H1 (cell line): ENCODE data around the gene CEP128. TPM values are rescaled to one million over a fixed set of nuclear protein-coding genes. Genes with fewer than 3 reads are reported as not detected.

Experiments
- CTCF ChIA-PET: fragments of 300-600 bp; sonication (Branson Sonifier 250); formaldehyde crosslinking; loops from one replicate; lab custom pipeline; 2021; ENCODE audit not compliant: partially characterized antibody; lab: Charles Lee
- POLR2A ChIA-PET: fragments of 300-600 bp; sonication (Branson Sonifier 250); formaldehyde crosslinking; loops from one replicate; lab custom pipeline; 2021; ENCODE audit warnings: inconsistent platforms; ENCODE audit not compliant: partially characterized antibody; lab: Charles Lee
- DNase-seq, 2 experiments: peaks; one replicate each; pipeline versions ENCODE4 v3.0.0 to v3.0.0-alpha.2; 2010 to 2022; ENCODE audit warnings: low spot score in 2 of 2, low read depth in 1 of 2, mixed read lengths in 1 of 2
- FAIRE-seq: peaks from 2 replicates; lab custom pipeline; 2011; peaks lifted over from hg19 to GRCh38; lab: Jason Lieb, UNC
- H2AFZ ChIP-seq: 2 replicates; pipeline ENCODE4 v1.8.1; 2012; ENCODE audit warnings: low read length, inconsistent platforms
- H2AK5ac ChIP-seq: 2 replicates; pipeline ENCODE4 v1.6.1; 2013; ENCODE audit warnings: low read depth, low read length
- H2BK120ac ChIP-seq: replicated peaks from 2 replicates; pipeline ENCODE3; 2013; ENCODE audit warnings: low read depth, low read length, inconsistent platforms
- H2BK12ac ChIP-seq: 2 replicates; pipeline ENCODE4 v1.6.1; 2013; ENCODE audit warnings: low read depth, low read length
- H2BK15ac ChIP-seq: 2 replicates; pipeline ENCODE4 v1.6.1; 2013; ENCODE audit warnings: low read length
- H2BK20ac ChIP-seq: 2 replicates; pipeline ENCODE4 v1.6.1; 2013; ENCODE audit warnings: low read length
- H2BK5ac ChIP-seq: 2 replicates; pipeline ENCODE4 v1.6.1; 2013; ENCODE audit warnings: low read depth, low read length
- H3K14ac ChIP-seq: 2 replicates; pipeline ENCODE4 v1.6.1; 2013; ENCODE audit warnings: inconsistent platforms; ENCODE audit not compliant: insufficient read length
- H3K18ac ChIP-seq: 2 replicates; pipeline ENCODE4 v1.6.1; 2013; ENCODE audit warnings: low read length; ENCODE audit errors: extremely low read depth
- H3K23ac ChIP-seq: 2 replicates; pipeline ENCODE4 v1.6.1; 2013; ENCODE audit warnings: inconsistent platforms; ENCODE audit not compliant: insufficient read length
- H3K23me2 ChIP-seq: 2 replicates; pipeline ENCODE4 v1.6.1; 2013; ENCODE audit warnings: low read depth, low read length
- H3K27ac ChIP-seq: 2 replicates; pipeline ENCODE4 v1.6.1; 2011; ENCODE audit warnings: low read depth, low read length, inconsistent platforms
- H3K27me3 ChIP-seq, 4 experiments: replicated peaks in 1 of 4; 1 replicate in 1 of 4; 2 replicates in 3 of 4; pipeline versions ENCODE4 v1.6.1 to v1.8.1; 2011 to 2013; ENCODE audit warnings: low read length in 3 of 4, mild to moderate bottlenecking in 3 of 4, inconsistent platforms in 2 of 4, mixed read lengths in 2 of 4, moderate library complexity in 1 of 4; ENCODE audit not compliant: control insufficient read depth in 3 of 4, insufficient read depth in 3 of 4; ENCODE audit errors: extremely low read depth in 1 of 4
- H3K36me3 ChIP-seq, 4 experiments: 2 replicates each; pipeline versions ENCODE4 v1.6.1 to v1.8.1; 2011 to 2013; ENCODE audit warnings: mild to moderate bottlenecking in 4 of 4, low read length in 3 of 4, moderate library complexity in 2 of 4, control low read depth in 1 of 4, inconsistent platforms in 1 of 4; ENCODE audit not compliant: insufficient read depth in 4 of 4, control insufficient read depth in 2 of 4
- H3K4ac ChIP-seq: replicated peaks from 2 replicates; pipeline ENCODE3; 2013; ENCODE audit warnings: low read length, low read depth, mixed read lengths, inconsistent platforms; ENCODE audit not compliant: insufficient read length
- H3K4me1 ChIP-seq, 4 experiments: replicated peaks in 1 of 4; 1 replicate in 1 of 4; 2 replicates in 3 of 4; pipeline versions ENCODE4 v1.6.1 to v1.8.1; 2011 to 2013; ENCODE audit warnings: low read length in 3 of 4, inconsistent platforms in 2 of 4, mixed read lengths in 1 of 4; ENCODE audit not compliant: insufficient read depth in 4 of 4, control insufficient read depth in 3 of 4
- H3K4me2 ChIP-seq, 2 experiments: 2 replicates each; pipeline versions ENCODE4 v1.6.1 to v1.8.1; 2011 to 2013; ENCODE audit warnings: low read depth in 2 of 2, low read length in 2 of 2, control low read depth in 1 of 2, inconsistent platforms in 1 of 2, mild to moderate bottlenecking in 1 of 2; ENCODE audit not compliant: insufficient read depth in 1 of 2
- H3K4me3 ChIP-seq, 4 experiments: fragments of 200-600, 300-600 bp in 1 of 4; sonication (generic), shearing (Covaris generic), sonication (Bioruptor Twin) in 1 of 4; 2 replicates each; pipeline versions ENCODE4 v1.5.1 to v1.8.1; 2011 to 2016; ENCODE audit warnings: low read length in 4 of 4, low read depth in 3 of 4, control low read depth in 2 of 4, inconsistent platforms in 2 of 4, mild to moderate bottlenecking in 2 of 4, mixed read lengths in 1 of 4, moderate library complexity in 1 of 4; ENCODE audit not compliant: insufficient read depth in 2 of 4; ENCODE audit errors: extremely low read depth in 1 of 4
- H3K56ac ChIP-seq: replicated peaks from 2 replicates; pipeline ENCODE3; 2013; ENCODE audit warnings: low read depth, mild to moderate bottlenecking, mixed read lengths, low read length, inconsistent platforms; ENCODE audit not compliant: insufficient read length
- H3K79me1 ChIP-seq: 2 replicates; pipeline ENCODE4 v1.6.1; 2013; ENCODE audit warnings: low read depth, low read length, control low read depth
- H3K79me2 ChIP-seq, 2 experiments: 2 replicates each; pipeline versions ENCODE4 v1.6.1 to v1.8.1; 2012 to 2013; ENCODE audit warnings: low read length in 2 of 2, mild to moderate bottlenecking in 2 of 2, inconsistent platforms in 1 of 2; ENCODE audit not compliant: insufficient read depth in 2 of 2, control insufficient read depth in 1 of 2
- H3K9ac ChIP-seq, 4 experiments: replicated peaks in 1 of 4; 1 replicate in 1 of 4; 2 replicates in 3 of 4; pipeline versions ENCODE4 v1.6.1 to v1.8.1; 2011 to 2013; ENCODE audit warnings: low read depth in 3 of 4, low read length in 3 of 4, control low read depth in 2 of 4, mild to moderate bottlenecking in 2 of 4, moderate library complexity in 2 of 4, inconsistent platforms in 1 of 4; ENCODE audit errors: extremely low read depth in 1 of 4
- H3K9me3 ChIP-seq, 2 experiments: 2 replicates each; pipeline versions ENCODE4 v1.6.1 to v1.8.1; 2012 to 2013; ENCODE audit warnings: mild to moderate bottlenecking in 2 of 2, moderate library complexity in 2 of 2, control low read depth in 1 of 2, inconsistent platforms in 1 of 2, low read depth in 1 of 2, low read length in 1 of 2, mixed read lengths in 1 of 2; ENCODE audit not compliant: insufficient read depth in 2 of 2
- H4K20me1 ChIP-seq, 2 experiments: replicated peaks in 1 of 2; 2 replicates each; pipeline versions ENCODE3 to v1.8.1; 2011 to 2013; ENCODE audit warnings: inconsistent platforms in 2 of 2, low read length in 2 of 2, mild to moderate bottlenecking in 1 of 2; ENCODE audit not compliant: insufficient read depth in 2 of 2, control insufficient read depth in 1 of 2
- H4K5ac ChIP-seq: 2 replicates; pipeline ENCODE4 v1.6.1; 2013; ENCODE audit warnings: low read length, low read depth, mixed read lengths, inconsistent platforms; ENCODE audit not compliant: insufficient read length
- H4K8ac ChIP-seq: 2 replicates; pipeline ENCODE4 v1.8.0; 2013; ENCODE audit warnings: mild to moderate bottlenecking, moderate library complexity, low read length, inconsistent platforms; ENCODE audit not compliant: insufficient read depth; ENCODE audit errors: extremely low read depth
- H4K91ac ChIP-seq: replicated peaks from 2 replicates; pipeline ENCODE3; 2013; ENCODE audit warnings: low read length, mixed read lengths, inconsistent platforms; ENCODE audit not compliant: insufficient read length
- EP300 ChIP-seq, 2 experiments: IDR thresholded peaks; 1 replicate in 1 of 2; 2 replicates in 1 of 2; pipeline ENCODE4 v1.6.1; 2011 to 2012; ENCODE audit warnings: low read depth in 2 of 2, low read length in 2 of 2, mild to moderate bottlenecking in 2 of 2, borderline replicate concordance in 1 of 2, inconsistent platforms in 1 of 2, moderate library complexity in 1 of 2
- GTF2F1 ChIP-seq: IDR thresholded peaks from 2 replicates; pipeline ENCODE4 v1.6.1; 2012; ENCODE audit warnings: low read depth, low read length, improper control_type of control experiment, borderline replicate concordance
- POLR2AphosphoS5 ChIP-seq: IDR thresholded peaks from 2 replicates; pipeline ENCODE4 v1.6.1; 2011; ENCODE audit warnings: low read depth, low read length
- POU5F1 ChIP-seq: IDR thresholded peaks from 2 replicates; pipeline ENCODE4 v1.6.1; 2011; ENCODE audit warnings: low read depth, mild to moderate bottlenecking, low read length, moderate library complexity
- WGBS, 2 experiments: shearing (Covaris generic) in 1 of 2; methylation state at CpG; one replicate each; pipeline versions ENCODE4 v1.1.6 to v1.1.7; 2013 to 2015; ENCODE audit warnings: low lambda C conversion rate in 2 of 2, mixed read lengths in 2 of 2, inconsistent platforms in 1 of 2, low coverage in 1 of 2, missing lambda C conversion rate in 1 of 2; ENCODE audit not compliant: insufficient replicate concordance in 2 of 2, insufficient coverage in 1 of 2, insufficient read length in 1 of 2; ENCODE audit errors: extremely low coverage in 1 of 2, missing lambda C conversion rate in 1 of 2; 5-methylcytosine and 5-hydroxymethylcytosine counted together
- polyA plus RNA-seq, 7 experiments: library from polyadenylated mRNA; depleted of rRNA in 3 of 7; stranded (reverse) in 5 of 7; unstranded in 2 of 7; fragments of >200 nt in 5 of 7; fragments of 200-250 nt in 2 of 7; gene quantifications; 1 replicate in 5 of 7; 2 replicates in 1 of 7; 4 replicates in 1 of 7; pipeline versions ENCODE4 v1.2.1 to v1.2.3, GENCODE V29; 2011 to 2013; ENCODE audit warnings: missing spikeins in 2 of 7, mixed read lengths in 2 of 7
- total RNA-seq: library from RNA; stranded (reverse); fragmentation: NEBNext Ultra II Directional; extraction: Animal tissue kit (Norgen Biotek cat#: 25700); gene quantifications from 2 replicates; pipeline ENCODE4 v1.2.1, GENCODE V29; 2021

The CEP128 gene
- total and polyA plus RNA-seq, 2 of the 8 experiments (the other 6 are each of a cell fraction or from before 2014, with no cell fraction given): 1.9 to 17.0 TPM

DNA sequence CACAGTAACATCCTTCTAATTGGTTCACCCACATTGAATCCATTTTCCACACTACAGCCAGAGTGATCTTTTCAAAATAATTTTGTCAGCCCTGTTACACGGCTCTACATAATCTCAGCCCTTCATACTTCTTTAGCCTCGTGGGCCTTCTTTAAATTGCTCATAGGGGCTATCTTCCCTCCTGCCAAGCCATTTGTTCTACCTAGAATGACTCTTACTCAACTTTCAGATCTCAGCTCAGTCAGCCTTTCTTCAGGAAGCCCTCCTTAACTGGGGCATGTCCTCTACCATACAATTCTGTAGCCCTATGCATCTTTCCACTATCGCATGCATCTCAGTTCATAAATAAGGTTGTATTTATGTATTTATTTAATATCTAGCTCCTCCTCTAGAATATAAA, 39.7 kb downstream of the CEP128 start:
- no peak overlapping the region for H3K18ac ChIP-seq
- no peaks in the 10 kb centered on the region for H3K9me3 ChIP-seq
- H2BK20ac ChIP-seq: no peak overlapping the region
- H3K4me2 ChIP-seq: no peak overlapping the region
- POLR2A ChIA-PET: interaction anchor here (0.6 kb wide), 1 partner anchor 10 kb away, joined by 4 read pairs; no protein-coding TSS in a partner anchor
- H4K20me1 ChIP-seq: no peaks in the 10 kb centered on the region
- H3K23me2 ChIP-seq: no peaks in the 10 kb centered on the region
- no peak overlapping the region for H4K5ac ChIP-seq
- H2BK120ac ChIP-seq: no peak overlapping the region
- TF ChIP-seq POU5F1 (no peak), EP300 (IDR thresholded peaks at IDR 0.05; ENCODE audit: borderline replicate concordance in 1 of 2, low read depth in 2 of 2, low read length in 2 of 2) (no peak), GTF2F1 (no peak), POLR2AphosphoS5 (no peak)
- H2BK15ac ChIP-seq: no peak overlapping the region
- H2BK12ac ChIP-seq: no peak overlapping the region
- DNase-seq (no peak), FAIRE-seq (no peak)
- H3K56ac ChIP-seq: no peak overlapping the region
- H3K27me3 ChIP-seq: no peaks in the 10 kb centered on the region
- WGBS, 2 experiments: 88% methylated on average over 3 of the region's 3 CpGs; no CpG with 5 or more reads in 1 of the 2 experiments
- no peak overlapping the region for H2AK5ac ChIP-seq
- no peak overlapping the region for H4K8ac ChIP-seq
- CTCF ChIA-PET: interaction anchor here (0.6 to 1.7 kb wide), 2 partner anchors 22 to 48 kb away, joined by 3 to 4 read pairs; no protein-coding TSS in a partner anchor
- H3K23ac ChIP-seq: no peak overlapping the region
- no peak overlapping the region for H3K27ac ChIP-seq
- H3K14ac ChIP-seq: no peak overlapping the region
- no peak overlapping the region for H2AFZ ChIP-seq
- H3K4me3 ChIP-seq: no peak overlapping the region
- no peak overlapping the region for H3K9ac ChIP-seq
- no peak overlapping the region for H4K91ac ChIP-seq
- H2BK5ac ChIP-seq: no peak overlapping the region
- no peak overlapping the region for H3K4ac ChIP-seq
- H3K79me1 ChIP-seq: no peaks in the 10 kb centered on the region
- no peaks in the 10 kb centered on the region for H3K79me2 ChIP-seq
- H3K36me3 ChIP-seq: no peaks in the 10 kb centered on the region
- H3K4me1 ChIP-seq: 0 out of 7 replicates have a peak, but pooled peaks cover 0 to 2% (median 0%) of the 10 kb centered on the region in 4 experiments
